ENCODE data around the gene PDGFD.

GRCh38 chr11:103862094-103862801, 301.7 kb downstream of the PDGFD start:
- TF ChIP-seq EZH2 (IDR thresholded peaks at IDR 0.05; ENCODE audit: borderline replicate concordance, low read depth, low read length, severe bottlenecking) (no peak), CTCF (IDR thresholded peaks at IDR 0.05; ENCODE audit: borderline replicate concordance, extremely low read depth, low read length, poor library complexity, severe bottlenecking) (no peak)
